Smooth muscle cell (in vitro differentiated cells): ENCODE data around the gene PRDM16. TPM values are rescaled to one million over a fixed set of nuclear protein-coding genes. Genes with fewer than 3 reads are reported as not detected.

Source experiments
- DNase-seq: peaks from one replicate; lab custom pipeline; 2025; ENCODE audit not compliant: unreplicated experiment; lab: John Stamatoyannopoulos, UW
- H2AFZ ChIP-seq: fragments of 200-600 bp; sonication (generic); 2 replicates; pipeline ENCODE4 v1.6.0; 2016; ENCODE audit warnings: antibody characterized with exemption, low read depth, mild to moderate bottlenecking
- H3F3A ChIP-seq: fragments of 200-600 bp; sonication (generic); 2 replicates; pipeline ENCODE4 v1.6.0; 2017; ENCODE audit warnings: antibody characterized with exemption, low read depth
- H3K27ac ChIP-seq: fragments of 200-600 bp; sonication (generic); 2 replicates; pipeline ENCODE4 v1.5.1; 2016; ENCODE audit warnings: low read depth, mild to moderate bottlenecking
- H3K27me3 ChIP-seq: fragments of 200-600 bp; sonication (generic); 2 replicates; pipeline ENCODE4 v1.6.1; 2016; ENCODE audit warnings: low read depth, mild to moderate bottlenecking
- H3K36me3 ChIP-seq: fragments of 200-600 bp; sonication (generic); 2 replicates; pipeline ENCODE4 v1.5.1; 2016; ENCODE audit warnings: low read depth
- H3K4me1 ChIP-seq: fragments of 200-600 bp; sonication (generic); 2 replicates; pipeline ENCODE4 v1.5.1; 2016; ENCODE audit warnings: low read depth
- H3K4me2 ChIP-seq: fragments of 200-600 bp; sonication (generic); 2 replicates; pipeline ENCODE4 v1.6.0; 2016; ENCODE audit warnings: mild to moderate bottlenecking
- H3K4me3 ChIP-seq: fragments of 200-600 bp; sonication (generic); 2 replicates; pipeline ENCODE4 v1.5.1; 2016; ENCODE audit warnings: mild to moderate bottlenecking
- H3K79me2 ChIP-seq: fragments of 200-600 bp; sonication (generic); 2 replicates; pipeline ENCODE4 v1.6.0; 2016; ENCODE audit warnings: low read depth, mild to moderate bottlenecking
- H3K9ac ChIP-seq: fragments of 200-600 bp; sonication (generic); 2 replicates; pipeline ENCODE4 v1.6.0; 2016; ENCODE audit warnings: low read depth
- H3K9me3 ChIP-seq: fragments of 200-600 bp; sonication (generic); replicated peaks from 2 replicates; pipeline ENCODE4 v1.5.1; 2016; ENCODE audit warnings: low read depth
- H4K20me1 ChIP-seq: fragments of 200-600 bp; sonication (generic); 2 replicates; pipeline ENCODE4 v1.6.0; 2016; ENCODE audit warnings: low read depth
- CTCF ChIP-seq: fragments of 200-600 bp; sonication (generic); IDR thresholded peaks from 2 replicates; pipeline ENCODE4 v1.5.1; 2017; ENCODE audit warnings: borderline replicate concordance, mild to moderate bottlenecking, antibody characterized with exemption; ENCODE audit not compliant: insufficient read depth, poor library complexity, severe bottlenecking
- WGBS: methylation state at CpG from one replicate; pipeline ENCODE4 v1.1.7; 2016; ENCODE audit warnings: low lambda C conversion rate; 5-methylcytosine and 5-hydroxymethylcytosine counted together
- polyA plus RNA-seq: library from polyadenylated mRNA; unstranded; fragments of >200 nt; fragmentation: Nextera tagmentation; extraction: Ambion mirVana; gene quantifications from 2 replicates; pipeline ENCODE4 v1.2.1, GENCODE V29; 2016
- total RNA-seq: library from RNA; depleted of rRNA; stranded (reverse); fragments of >200 nt; gene quantifications from 2 replicates; pipeline ENCODE4 v1.2.3, GENCODE V29; 2014

The PRDM16 gene
- total and polyA plus RNA-seq, 2 experiments from 2014 or later: 0.72 to 1.3 TPM

- Histone ChIP-seq H3K36me3 (no peaks in the 10 kb centered on the region), H2AFZ (no peak overlapping the region), H3K4me2 (no peak overlapping the region), H3K4me3 (no peak overlapping the region), H3K79me2 (no peaks in the 10 kb centered on the region), H4K20me1 (no peaks in the 10 kb centered on the region), H3K9ac (no peak overlapping the region), H3F3A (no peaks in the 10 kb centered on the region), H3K9me3 (no peaks in the 10 kb centered on the region), H3K27me3 (no peaks in the 10 kb centered on the region), H3K4me1 (no peaks in the 10 kb centered on the region), H3K27ac (no peak overlapping the region)
- no peak for DNase-seq
- TF ChIP-seq CTCF: no peak
- WGBS: 86% methylated on average over 17 of the region's 17 CpGs
Observed at GRCh38 chr1:3089490-3089889, 20.5 kb downstream of the PRDM16 start.

DNA sequence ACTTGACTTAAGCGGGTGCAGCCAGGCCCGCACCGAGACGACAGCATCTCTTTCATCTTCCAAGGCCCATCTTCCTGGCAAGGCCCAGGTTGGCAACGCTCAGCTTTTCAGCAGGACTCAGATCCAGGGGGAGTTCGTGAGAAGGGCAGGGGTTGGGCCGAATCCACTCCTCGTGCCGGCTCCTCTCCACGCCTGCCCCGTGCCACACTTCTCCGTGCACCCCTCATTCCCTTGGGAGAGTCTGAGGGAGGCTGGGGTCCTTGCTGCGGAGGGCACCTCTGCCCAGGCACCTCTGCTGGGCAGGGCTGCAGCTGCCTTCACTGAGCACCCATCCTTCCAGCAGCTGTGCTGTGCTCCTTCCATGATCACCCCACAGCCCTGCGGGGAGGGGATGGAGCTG lies 22.3 kb downstream of the PRDM16 start:
- H3K4me3 ChIP-seq: no peak overlapping the region
- no peaks in the 10 kb centered on the region for H3K27me3 ChIP-seq
- H3K27ac ChIP-seq: no peak overlapping the region
- DNase-seq: no peak
- no peak overlapping the region for H3K4me2 ChIP-seq
- H3K79me2 ChIP-seq: no peaks in the 10 kb centered on the region
- WGBS: 97% methylated on average over 14 of the region's 14 CpGs
- TF ChIP-seq CTCF: no peak
- H3K36me3 ChIP-seq: no peaks in the 10 kb centered on the region
- H3K4me1 ChIP-seq: no peaks in the 10 kb centered on the region
- H3F3A ChIP-seq: no peaks in the 10 kb centered on the region
- H4K20me1 ChIP-seq: no peaks in the 10 kb centered on the region
- no peak overlapping the region for H3K9ac ChIP-seq
- no peaks in the 10 kb centered on the region for H3K9me3 ChIP-seq
- no peak overlapping the region for H2AFZ ChIP-seq

GRCh38 chr1:3092530-3092929 lies 23.5 kb downstream of the PRDM16 start:
- no peaks in the 10 kb centered on the region for H3F3A ChIP-seq
- no peaks in the 10 kb centered on the region for H3K79me2 ChIP-seq

More at GRCh38 chr1:3092530-3092929, 23.5 kb downstream of the PRDM16 start:
- WGBS: 92% methylated on average over 7 of the region's 7 CpGs
- no peaks in the 10 kb centered on the region for H4K20me1 ChIP-seq
- H3K9ac ChIP-seq: no peak overlapping the region
- no peaks in the 10 kb centered on the region for H3K27me3 ChIP-seq
- no peaks in the 10 kb centered on the region for H3K36me3 ChIP-seq
- H3K27ac ChIP-seq: no peak overlapping the region
- no peak for DNase-seq
- H3K4me1 ChIP-seq: no peaks in the 10 kb centered on the region
- no peak overlapping the region for H3K4me2 ChIP-seq
- no peaks in the 10 kb centered on the region for H3K9me3 ChIP-seq
- TF ChIP-seq CTCF: no peak
- no peak overlapping the region for H3K4me3 ChIP-seq
- H2AFZ ChIP-seq: no peak overlapping the region
